ENCODE data around the gene ASTN2.

DNA sequence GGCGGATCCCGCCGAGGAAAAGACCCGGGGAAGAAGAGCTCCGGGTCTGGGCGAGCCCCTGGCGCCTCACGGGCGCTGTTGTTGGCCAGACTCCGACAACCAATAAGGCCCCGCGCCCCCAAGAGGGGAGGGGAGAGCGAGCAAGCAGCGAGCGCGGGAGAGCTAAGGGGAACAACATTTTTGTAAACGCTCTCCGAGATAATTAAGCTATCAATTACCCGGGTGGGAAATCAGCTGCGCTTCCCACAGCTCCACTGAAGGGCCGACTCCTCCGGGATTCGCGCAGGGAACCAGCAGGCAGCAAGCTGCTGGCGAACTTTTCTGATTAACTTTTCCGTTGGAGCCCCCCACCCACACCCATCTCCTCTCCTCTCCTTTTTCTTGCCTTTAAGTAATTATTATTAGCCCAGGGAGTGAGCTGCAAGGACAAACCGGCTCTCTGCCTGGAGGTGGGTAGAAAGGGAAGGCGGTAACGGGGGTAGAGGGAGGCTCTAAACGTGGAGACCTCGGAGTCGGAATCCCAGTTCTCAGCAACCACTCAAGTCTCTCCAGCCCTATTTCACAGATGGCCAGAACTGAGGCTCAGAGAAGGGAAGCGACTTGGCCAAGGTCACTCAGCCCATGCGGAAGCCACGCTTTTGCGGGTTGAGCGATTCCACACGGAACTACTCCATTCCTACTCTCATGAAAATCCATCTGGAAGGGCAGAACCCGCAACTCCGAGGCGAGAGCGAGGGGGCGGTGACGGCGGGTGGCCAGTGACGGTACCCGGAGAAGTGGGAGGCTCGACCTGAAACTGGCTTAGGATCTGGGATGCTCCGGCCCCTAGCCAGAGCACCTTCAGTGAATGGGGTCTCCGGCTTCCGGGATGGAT is 1.3 kb downstream of the ASTN2 start:
- TF ChIP-seq EZH2 (IDR thresholded peaks at IDR 0.05; ENCODE audit: borderline replicate concordance, low read depth, low read length, severe bottlenecking): no peak
- TF ChIP-seq, protein P1, sequence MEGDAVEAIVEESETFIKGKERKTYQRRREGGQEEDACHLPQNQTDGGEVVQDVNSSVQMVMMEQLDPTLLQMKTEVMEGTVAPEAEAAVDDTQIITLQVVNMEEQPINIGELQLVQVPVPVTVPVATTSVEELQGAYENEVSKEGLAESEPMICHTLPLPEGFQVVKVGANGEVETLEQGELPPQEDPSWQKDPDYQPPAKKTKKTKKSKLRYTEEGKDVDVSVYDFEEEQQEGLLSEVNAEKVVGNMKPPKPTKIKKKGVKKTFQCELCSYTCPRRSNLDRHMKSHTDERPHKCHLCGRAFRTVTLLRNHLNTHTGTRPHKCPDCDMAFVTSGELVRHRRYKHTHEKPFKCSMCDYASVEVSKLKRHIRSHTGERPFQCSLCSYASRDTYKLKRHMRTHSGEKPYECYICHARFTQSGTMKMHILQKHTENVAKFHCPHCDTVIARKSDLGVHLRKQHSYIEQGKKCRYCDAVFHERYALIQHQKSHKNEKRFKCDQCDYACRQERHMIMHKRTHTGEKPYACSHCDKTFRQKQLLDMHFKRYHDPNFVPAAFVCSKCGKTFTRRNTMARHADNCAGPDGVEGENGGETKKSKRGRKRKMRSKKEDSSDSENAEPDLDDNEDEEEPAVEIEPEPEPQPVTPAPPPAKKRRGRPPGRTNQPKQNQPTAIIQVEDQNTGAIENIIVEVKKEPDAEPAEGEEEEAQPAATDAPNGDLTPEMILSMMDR (IDR thresholded peaks at IDR 0.05; ENCODE audit: borderline replicate concordance, extremely low read depth, low read length, poor library complexity, severe bottlenecking): no peak

Data from DND-41 (cell line).